H9 (cell line): ENCODE results near the gene ZMAT2. TPM values are rescaled to one million over a fixed set of nuclear protein-coding genes. Genes with fewer than 3 reads are reported as not detected.
A peak's percentile ranks its signal among the peaks of the same experiment; 100 is the strongest.

ENCODE experiments used
- DNase-seq: peaks from one replicate; pipeline ENCODE4 v3.0.0-alpha.2; 2017
- H2AFZ ChIP-seq: one replicate; pipeline ENCODE4 v1.6.1; 2013; ENCODE audit warnings: mild to moderate bottlenecking, low read length, control low read depth, moderate library complexity
- H2AK5ac ChIP-seq: 2 replicates; pipeline ENCODE4 v1.6.1; 2013; ENCODE audit warnings: low read length, control low read depth, mixed read lengths; ENCODE audit not compliant: insufficient read length
- H2BK120ac ChIP-seq: one replicate; pipeline ENCODE4 v1.6.1; 2013; ENCODE audit warnings: low read depth, mild to moderate bottlenecking, low read length, control low read depth, inconsistent platforms; ENCODE audit not compliant: poor library complexity, severe bottlenecking
- H2BK12ac ChIP-seq: 2 replicates; pipeline ENCODE4 v1.6.1; 2013; ENCODE audit warnings: low read length, control low read depth, mixed read lengths, low read depth; ENCODE audit not compliant: insufficient read length
- H2BK15ac ChIP-seq: 2 replicates; pipeline ENCODE4 v1.6.1; 2013; ENCODE audit warnings: low read depth, low read length, control low read depth
- H2BK20ac ChIP-seq: one replicate; pipeline ENCODE4 v1.6.1; 2013; ENCODE audit warnings: low read depth, mild to moderate bottlenecking, low read length, control low read depth, inconsistent platforms; ENCODE audit not compliant: poor library complexity, severe bottlenecking
- H2BK5ac ChIP-seq: 2 replicates; pipeline ENCODE4 v1.6.1; 2013; ENCODE audit warnings: low read length, control low read depth, mixed read lengths; ENCODE audit not compliant: insufficient read length
- H3K14ac ChIP-seq: 2 replicates; pipeline ENCODE4 v1.6.1; 2013; ENCODE audit warnings: low read length, control low read depth; ENCODE audit not compliant: insufficient read depth
- H3K18ac ChIP-seq: 2 replicates; pipeline ENCODE4 v1.6.1; 2013; ENCODE audit warnings: low read depth, mild to moderate bottlenecking, mixed read lengths, low read length, control low read depth; ENCODE audit not compliant: insufficient read length
- H3K23ac ChIP-seq: 2 replicates; pipeline ENCODE4 v1.6.1; 2013; ENCODE audit warnings: low read length, control low read depth, mixed read lengths, low read depth; ENCODE audit not compliant: insufficient read length
- H3K23me2 ChIP-seq: 2 replicates; pipeline ENCODE4 v1.6.1; 2013; ENCODE audit warnings: low read depth, mild to moderate bottlenecking, mixed read lengths, low read length, control low read depth; ENCODE audit not compliant: insufficient read length, poor library complexity, severe bottlenecking
- H3K27ac ChIP-seq: 2 replicates; pipeline ENCODE4 v1.5.1; 2013; ENCODE audit warnings: low read length, control low read depth, mixed read lengths, low read depth; ENCODE audit not compliant: insufficient read length
- H3K27me3 ChIP-seq: 2 replicates; pipeline ENCODE4 v1.6.1; 2013; ENCODE audit warnings: low read length, control low read depth, inconsistent platforms; ENCODE audit not compliant: insufficient read depth
- H3K4ac ChIP-seq: 2 replicates; pipeline ENCODE4 v1.6.1; 2013; ENCODE audit warnings: low read depth, mild to moderate bottlenecking, control low read depth, inconsistent platforms, low read length, moderate library complexity
- H3K4me1 ChIP-seq: 2 replicates; pipeline ENCODE4 v1.6.1; 2013; ENCODE audit warnings: low read length, control low read depth, inconsistent platforms; ENCODE audit not compliant: insufficient read depth
- H3K4me2 ChIP-seq: 2 replicates; pipeline ENCODE4 v1.6.1; 2013; ENCODE audit warnings: low read length, control low read depth, mixed read lengths; ENCODE audit not compliant: insufficient read length, insufficient read depth
- H3K56ac ChIP-seq: 2 replicates; pipeline ENCODE4 v1.6.1; 2013; ENCODE audit warnings: low read depth, mild to moderate bottlenecking, mixed read lengths, low read length, control low read depth; ENCODE audit not compliant: insufficient read length
- H3K79me1 ChIP-seq: 2 replicates; pipeline ENCODE4 v1.6.1; 2013; ENCODE audit warnings: low read depth, mild to moderate bottlenecking, moderate library complexity, low read length, control low read depth, inconsistent platforms; ENCODE audit not compliant: insufficient read depth, poor library complexity, severe bottlenecking
- H3K79me2 ChIP-seq: 2 replicates; pipeline ENCODE4 v1.6.1; 2013; ENCODE audit warnings: low read length, control low read depth, inconsistent platforms; ENCODE audit not compliant: insufficient read depth
- H3K9ac ChIP-seq: 2 replicates; pipeline ENCODE4 v1.6.1; 2013; ENCODE audit warnings: low read length, control low read depth, mixed read lengths; ENCODE audit not compliant: insufficient read length; ENCODE audit errors: extremely low read depth
- H3K9me3 ChIP-seq: one replicate; pipeline ENCODE4 v1.6.1; 2013; ENCODE audit warnings: low read depth, low read length, inconsistent platforms; ENCODE audit not compliant: control insufficient read depth
- H3T11ph ChIP-seq: one replicate; pipeline ENCODE4 v1.6.1; 2013; ENCODE audit warnings: mild to moderate bottlenecking, low read length, control low read depth, inconsistent platforms
- H4K20me1 ChIP-seq: one replicate; pipeline ENCODE4 v1.6.1; 2013; ENCODE audit not compliant: control insufficient read depth, insufficient read length, insufficient read depth
- H4K5ac ChIP-seq: 2 replicates; pipeline ENCODE4 v1.6.1; 2013; ENCODE audit warnings: low read depth, mild to moderate bottlenecking, mixed read lengths, low read length, control low read depth; ENCODE audit not compliant: insufficient read length
- H4K8ac ChIP-seq: replicated peaks from 2 replicates; pipeline ENCODE4 v1.6.1; 2013; ENCODE audit warnings: low read length, control low read depth, mixed read lengths, low read depth; ENCODE audit not compliant: insufficient read length
- H4K91ac ChIP-seq: 2 replicates; pipeline ENCODE4 v1.6.1; 2013; ENCODE audit warnings: low read depth, mild to moderate bottlenecking, moderate library complexity, mixed read lengths, low read length, control low read depth; ENCODE audit not compliant: insufficient read length
- H3K27ac Mint-ChIP-seq, 3 experiments: 2 replicates in 2 of 3; 3 replicates in 1 of 3; pipeline ENCODE4 v1.8.0; 2020 to 2021; ENCODE audit warnings: mixed read lengths in 3 of 3, mild to moderate bottlenecking in 1 of 3, moderate library complexity in 1 of 3
- H3K27me3 Mint-ChIP-seq: 2 replicates; pipeline ENCODE4 v1.8.0; 2021; ENCODE audit warnings: low read depth, mild to moderate bottlenecking, moderate library complexity, mixed read lengths
- H3K36me3 Mint-ChIP-seq, 3 experiments: 2 replicates in 2 of 3; 3 replicates in 1 of 3; pipeline ENCODE4 v1.8.0; 2020 to 2021; ENCODE audit warnings: low read depth in 3 of 3, mixed read lengths in 3 of 3; ENCODE audit not compliant: insufficient read depth in 1 of 3
- H3K4me1 Mint-ChIP-seq, 2 experiments: 2 replicates each; pipeline ENCODE4 v1.8.0; 2020; ENCODE audit warnings: mixed read lengths in 2 of 2
- H3K4me3 Mint-ChIP-seq, 2 experiments: 2 replicates in 1 of 2; 3 replicates in 1 of 2; pipeline ENCODE4 v1.8.0; 2020 to 2021; ENCODE audit warnings: mild to moderate bottlenecking in 2 of 2, mixed read lengths in 2 of 2, moderate library complexity in 1 of 2
- H3K9me3 Mint-ChIP-seq, 2 experiments: 2 replicates in 1 of 2; 3 replicates in 1 of 2; pipeline ENCODE4 v1.8.0; 2020; ENCODE audit warnings: mild to moderate bottlenecking in 2 of 2, mixed read lengths in 2 of 2, moderate library complexity in 1 of 2
- CTCF ChIP-seq: fragments of 200-600 bp; sonication (generic); conservative IDR thresholded peaks from 3 replicates; pipeline ENCODE4 v1.8.0; 2021; ENCODE audit warnings: antibody characterized with exemption, mild to moderate bottlenecking
- WGBS: extraction: QIAGEN DNeasy Blood & Tissue Kit; methylation state at CpG from one replicate; pipeline ENCODE4 v1.1.7; 2013; ENCODE audit warnings: missing lambda C conversion rate, low lambda C conversion rate, mixed read lengths; ENCODE audit not compliant: insufficient read length; ENCODE audit errors: extremely low coverage; 5-methylcytosine and 5-hydroxymethylcytosine counted together
- total RNA-seq: library from RNA; stranded (reverse); gene quantifications from 2 replicates; pipeline ENCODE4 v1.2.1, GENCODE V29; 2021

Gene ZMAT2
- total RNA-seq, 1 experiment from 2014 or later, result 61.8 TPM

- H4K91ac ChIP-seq, result no peak within 1 kb of the TSS
- H2AFZ ChIP-seq, result no peak within 1 kb of the TSS
- no peak within 1 kb of the TSS for H2BK5ac ChIP-seq
- H3K9me3 ChIP-seq, result no peaks in the 10 kb centered on the region
- no peak within 1 kb of the TSS for H3K14ac ChIP-seq
- H3K23me2 ChIP-seq, result no peaks in the 10 kb centered on the region
- Mint-ChIP-seq H3K9me3 (no peaks in the 10 kb centered on the region), H3K4me1 (peaks cover 0 to 6% of the 10 kb centered on the region in 2 experiments; a peak in 1 of 4 replicates), H3K27me3 (no peaks in the 10 kb centered on the region), H3K27ac (peak within 1 kb of the TSS in 2 of 3 experiments; percentile 49 to 92; a peak in 4 of 7 replicates), H3K4me3 (peak within 1 kb of the TSS in 1 of 2 experiments; percentile 31; a peak in 1 of 5 replicates), H3K36me3 (peaks cover 22 to 81% (median 48%) of the 10 kb centered on the region in 3 experiments)
- no CpG with 5 or more reads among the region's 45 CpGs for WGBS
- H3K56ac ChIP-seq, result no peak within 1 kb of the TSS
- no peak within 1 kb of the TSS for H4K8ac ChIP-seq
- H3K23ac ChIP-seq, result no peak within 1 kb of the TSS
- H4K20me1 ChIP-seq, result no peaks in the 10 kb centered on the region
- H3T11ph ChIP-seq, result no peak within 1 kb of the TSS
- H3K27me3 ChIP-seq, result no peaks in the 10 kb centered on the region
- no peaks in the 10 kb centered on the region for H3K79me1 ChIP-seq
- no peak within 1 kb of the TSS for H2BK12ac ChIP-seq
- H3K4me1 ChIP-seq, result no peaks in the 10 kb centered on the region
- H2BK15ac ChIP-seq, result no peak within 1 kb of the TSS
- no peak for TF ChIP-seq CTCF
- H4K5ac ChIP-seq, result no peak within 1 kb of the TSS
- H3K4ac ChIP-seq, result no peak within 1 kb of the TSS
- H3K27ac ChIP-seq, result no peak within 1 kb of the TSS
- no peak within 1 kb of the TSS for H3K18ac ChIP-seq
- no peaks in the 10 kb centered on the region for H3K79me2 ChIP-seq
- H2AK5ac ChIP-seq, result no peak within 1 kb of the TSS
- no peak within 1 kb of the TSS for H3K9ac ChIP-seq
- H2BK20ac ChIP-seq, result no peak within 1 kb of the TSS
- H2BK120ac ChIP-seq, result no peak within 1 kb of the TSS
- no peak within 1 kb of the TSS for H3K4me2 ChIP-seq
- DNase-seq, result peak; percentile 46
Observed at GRCh38 chr5:140673187-140673976, 26.9 kb upstream of the ZMAT2 start, which contains the start of gene DND1. Gene DND1 (minus strand): TSS chr5:140673576. CDS start chr5:140673542, 34 bp downstream.
